Measurements from ENCODE around the gene ECT2. TPM values are rescaled to one million over a fixed set of nuclear protein-coding genes. Genes with fewer than 3 reads are reported as not detected.

Gene ECT2
- total and polyA plus RNA-seq, 2 of the 8 experiments (the other 6 are each of a cell fraction or from before 2014, with no cell fraction given): 19.5 to 88.7 TPM

GRCh38 chr3:172813462-172813861, 62.9 kb downstream of the ECT2 start:
- no peak overlapping the region for H3K56ac ChIP-seq (replicated peaks; ENCODE audit: insufficient read length, low read depth, low read length)
- no peaks in the 10 kb centered on the region for H3K4me1 ChIP-seq (replicated peaks in 1 of 4; ENCODE audit: control insufficient read depth in 3 of 4, insufficient read depth in 4 of 4, low read length in 3 of 4)
- no peak overlapping the region for H3K14ac ChIP-seq (ENCODE audit: insufficient read length)
- H3K79me1 ChIP-seq (ENCODE audit: low read depth, low read length): no peaks in the 10 kb centered on the region
- 94% methylated on average over 3 of the region's 3 CpGs; no CpG with 5 or more reads in 1 of the 2 experiments for WGBS, 2 experiments (ENCODE audit: extremely low coverage in 1 of 2, insufficient coverage in 1 of 2, insufficient read length in 1 of 2, insufficient replicate concordance in 2 of 2, low coverage in 1 of 2, low lambda C conversion rate in 2 of 2, missing lambda C conversion rate in 1 of 2)
- H2BK15ac ChIP-seq (ENCODE audit: low read length): no peak overlapping the region
- no peak overlapping the region for H2BK12ac ChIP-seq (ENCODE audit: low read depth, low read length)
- no peak overlapping the region for H3K18ac ChIP-seq (ENCODE audit: extremely low read depth, low read length)
- H2BK5ac ChIP-seq (ENCODE audit: low read depth, low read length): no peak overlapping the region
- ChIA-PET POLR2A (ENCODE audit: partially characterized antibody) (no interaction called here), CTCF (ENCODE audit: partially characterized antibody) (interaction anchor here (1.4 kb wide), 1 partner anchor 14 kb away, joined by 4 read pairs; no protein-coding TSS in a partner anchor)
- H4K8ac ChIP-seq (ENCODE audit: extremely low read depth, insufficient read depth, low read length): no peak overlapping the region
- no peaks in the 10 kb centered on the region for H4K20me1 ChIP-seq (replicated peaks in 1 of 2; ENCODE audit: control insufficient read depth in 1 of 2, insufficient read depth in 2 of 2, low read length in 2 of 2)
- H3K23me2 ChIP-seq (ENCODE audit: low read depth, low read length): no peaks in the 10 kb centered on the region
- H4K91ac ChIP-seq (replicated peaks; ENCODE audit: insufficient read length, low read length): no peak overlapping the region
- no peak overlapping the region for H3K27ac ChIP-seq (ENCODE audit: low read depth, low read length)
- no peak overlapping the region for H2AFZ ChIP-seq (ENCODE audit: low read length)
- no peak overlapping the region for H2BK20ac ChIP-seq (ENCODE audit: low read length)
- H3K23ac ChIP-seq (ENCODE audit: insufficient read length): no peak overlapping the region
- H4K5ac ChIP-seq (ENCODE audit: insufficient read length, low read depth, low read length): no peak overlapping the region
- H3K36me3 ChIP-seq (ENCODE audit: control insufficient read depth in 2 of 4, insufficient read depth in 4 of 4, low read length in 3 of 4): peaks cover 0 to 48% (median 15%) of the 10 kb centered on the region in 4 experiments; a peak in 5 of 8 replicates
- no peaks in the 10 kb centered on the region for H3K27me3 ChIP-seq (replicated peaks in 1 of 4; ENCODE audit: control insufficient read depth in 3 of 4, extremely low read depth in 1 of 4, insufficient read depth in 3 of 4, low read length in 3 of 4)
- no peak overlapping the region for H2BK120ac ChIP-seq (replicated peaks; ENCODE audit: low read depth, low read length)
- no peak overlapping the region for H2AK5ac ChIP-seq (ENCODE audit: low read depth, low read length)
- DNase-seq (ENCODE audit: low read depth in 1 of 2, low spot score in 2 of 2) (no peak), FAIRE-seq (no peak)
- no peaks in the 10 kb centered on the region for H3K79me2 ChIP-seq (ENCODE audit: control insufficient read depth in 1 of 2, insufficient read depth in 2 of 2, low read length in 2 of 2)
- H3K4me2 ChIP-seq (ENCODE audit: insufficient read depth in 1 of 2, low read depth in 2 of 2, low read length in 2 of 2): no peak overlapping the region
- no peak for TF ChIP-seq MAFK (IDR thresholded peaks at IDR 0.05; ENCODE audit: low read depth, low read length)
- TF ChIP-seq BACH1 (IDR thresholded peaks at IDR 0.05; ENCODE audit: low read length): no peak
- TF ChIP-seq GABPA (IDR thresholded peaks at IDR 0.05; ENCODE audit: borderline replicate concordance, insufficient read depth, low read length): no peak
- no peak for TF ChIP-seq ASH2L (IDR thresholded peaks at IDR 0.05; ENCODE audit: low read length)
- TF ChIP-seq CTBP2 (IDR thresholded peaks at IDR 0.05; ENCODE audit: borderline replicate concordance, insufficient read depth, insufficient read length, low read length): no peak
- TF ChIP-seq CHD1 (IDR thresholded peaks at IDR 0.05; ENCODE audit: low read depth, low read length): no peak
- no peak for TF ChIP-seq CHD2 (IDR thresholded peaks at IDR 0.05; ENCODE audit: low read length)
- no peak for TF ChIP-seq POLR2A (IDR thresholded peaks at IDR 0.05; ENCODE audit: control extremely low read depth in 1 of 2, low read depth in 2 of 2, low read length in 2 of 2)
- no peak for TF ChIP-seq YY1 (IDR thresholded peaks at IDR 0.05; ENCODE audit: low read depth, low read length)
- no peak for TF ChIP-seq EGR1 (IDR thresholded peaks at IDR 0.05; ENCODE audit: borderline replicate concordance, low read depth, low read length)
- TF ChIP-seq, protein P1, sequence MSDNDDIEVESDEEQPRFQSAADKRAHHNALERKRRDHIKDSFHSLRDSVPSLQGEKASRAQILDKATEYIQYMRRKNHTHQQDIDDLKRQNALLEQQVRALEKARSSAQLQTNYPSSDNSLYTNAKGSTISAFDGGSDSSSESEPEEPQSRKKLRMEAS (IDR thresholded peaks at IDR 0.05): no peak
- TF ChIP-seq RAD21 (IDR thresholded peaks at IDR 0.05 in 1 of 2, conservative IDR thresholded peaks at IDR 0.05 in 1 of 2; ENCODE audit: low read depth in 2 of 2, low read length in 2 of 2): no peak
- no peak for TF ChIP-seq ATF2 (IDR thresholded peaks at IDR 0.05; ENCODE audit: low read length)
- TF ChIP-seq POLR2AphosphoS5 (IDR thresholded peaks at IDR 0.05; ENCODE audit: low read depth, low read length): no peak
- H3K4me3 ChIP-seq (ENCODE audit: extremely low read depth in 1 of 4, insufficient read depth in 2 of 4, low read depth in 3 of 4, low read length in 4 of 4): no peak overlapping the region
- H3K9me3 ChIP-seq (ENCODE audit: insufficient read depth in 2 of 2, low read depth in 1 of 2, low read length in 1 of 2): no peaks in the 10 kb centered on the region
- no peak overlapping the region for H3K4ac ChIP-seq (replicated peaks; ENCODE audit: insufficient read length, low read depth, low read length)
- H3K9ac ChIP-seq (replicated peaks in 1 of 4; ENCODE audit: extremely low read depth in 1 of 4, low read depth in 3 of 4, low read length in 3 of 4): no peak overlapping the region
